Thoracic aorta (tissue), 2 donors: Measurements from ENCODE around the gene C1orf50. TPM values are rescaled to one million over a fixed set of nuclear protein-coding genes. Genes with fewer than 3 reads are reported as not detected.
A peak's percentile ranks its signal among the peaks of the same experiment; 100 is the strongest.

Experiments used
- ATAC-seq: fragments of 150-250 bp; one replicate; pipeline ENCODE4 v1.8.0; 2017; ENCODE audit warnings: low read depth; ENCODE audit not compliant: insufficient number of reproducible peaks, low FRiP score
- DNase-seq: peaks from one replicate; pipeline ENCODE4 v3.0.0-alpha.2; 2020; ENCODE audit warnings: low spot score
- H3K27ac ChIP-seq, 2 donors: fragments of 200-600 bp; sonication (generic); 1 replicate in 1 of 2; 2 replicates in 1 of 2; pipeline ENCODE4 v1.5.1; 2016; ENCODE audit warnings: mild to moderate bottlenecking in 2 of 2, moderate library complexity in 2 of 2
- H3K27me3 ChIP-seq: fragments of 200-600 bp; sonication (generic); replicated peaks from 2 replicates; pipeline ENCODE4 v1.6.0; 2016; ENCODE audit warnings: mild to moderate bottlenecking; ENCODE audit not compliant: insufficient read depth
- H3K36me3 ChIP-seq: fragments of 200-600 bp; sonication (generic); one replicate; pipeline ENCODE4 v1.5.1; 2016
- H3K4me1 ChIP-seq, 2 donors: fragments of 200-600 bp; sonication (generic); 1 replicate in 1 of 2; 2 replicates in 1 of 2; pipeline versions ENCODE4 v1.5.1 to v1.6.0; 2016; ENCODE audit warnings: low read depth in 2 of 2, mild to moderate bottlenecking in 1 of 2; ENCODE audit not compliant: control insufficient read depth in 1 of 2
- H3K4me3 ChIP-seq: fragments of 200-600 bp; sonication (generic); 2 replicates; pipeline ENCODE4 v1.5.1; 2016; ENCODE audit warnings: mild to moderate bottlenecking
- H3K9me3 ChIP-seq: fragments of 200-600 bp; sonication (generic); 2 replicates; pipeline ENCODE4 v1.5.1; 2016
- CTCF ChIP-seq: fragments of 200-600 bp; sonication (generic); IDR thresholded peaks from one replicate; pipeline ENCODE4 v1.5.1; 2019; ENCODE audit warnings: antibody characterized with exemption
- total RNA-seq, 2 donors: library from RNA; depleted of rRNA; stranded (reverse); fragments of >200 nt; gene quantifications; one replicate each; pipeline versions ENCODE4 v1.1.0 to v1.2.3, GENCODE V29; 2016

The C1orf50 gene
- total RNA-seq, 2 donors from 2014 or later = 4.1 to 4.3 TPM

DNA sequence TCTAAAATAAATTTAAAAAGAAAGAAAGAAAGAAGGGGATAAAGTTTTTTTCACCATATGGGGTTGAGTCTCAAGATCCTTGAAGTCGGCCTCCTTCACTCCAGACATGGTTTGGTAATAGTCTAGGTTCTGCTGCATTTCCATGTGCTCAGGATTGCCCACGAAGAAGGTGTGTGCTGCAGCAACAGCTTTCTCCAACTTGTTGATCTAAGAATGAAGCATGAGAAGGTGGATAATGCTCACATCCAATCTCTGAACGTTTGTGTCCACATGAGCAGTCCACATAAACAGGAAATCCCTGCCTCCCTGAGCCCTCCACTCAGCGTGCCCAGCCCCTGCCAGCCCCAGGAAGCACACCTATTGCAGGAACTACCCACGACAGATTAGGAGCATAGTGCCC lies 4.8 kb upstream of the C1orf50 start:
- no peak for TF ChIP-seq CTCF
- ATAC-seq = no peak
- no peak overlapping the region for H3K27ac ChIP-seq
- H3K36me3 ChIP-seq = peaks cover 16% of the 10 kb centered on the region
- no peaks in the 10 kb centered on the region for H3K9me3 ChIP-seq
- H3K4me3 ChIP-seq = no peak overlapping the region
- H3K27me3 ChIP-seq = no peaks in the 10 kb centered on the region
- DNase-seq = no peak
- peaks cover 4 to 22% of the 10 kb centered on the region in 2 donors for H3K4me1 ChIP-seq

DNA sequence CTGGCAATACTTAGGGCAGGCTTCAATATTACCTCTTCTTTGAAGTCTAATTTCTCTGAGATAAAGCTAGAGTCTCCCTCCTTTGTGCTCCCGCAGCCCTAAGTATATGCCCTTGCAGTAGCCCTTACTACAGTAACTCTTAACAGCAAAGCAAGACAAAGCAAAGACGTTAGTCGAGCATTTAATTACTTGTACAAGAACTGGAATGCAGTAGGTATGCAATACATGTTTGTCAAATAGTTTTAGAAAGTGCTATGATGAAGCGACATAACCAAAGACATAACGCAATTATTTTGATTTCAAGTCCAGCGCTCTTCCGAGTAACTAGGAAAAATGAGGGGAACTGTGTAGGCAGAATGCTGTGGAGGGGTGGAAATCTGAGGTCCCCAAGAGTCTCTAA lies 1.8 kb upstream of the C1orf50 start:
- no peak for ATAC-seq
- TF ChIP-seq CTCF = no peak
- no peaks in the 10 kb centered on the region for H3K27me3 ChIP-seq
- DNase-seq = no peak
- no peaks in the 10 kb centered on the region for H3K9me3 ChIP-seq
- peak overlapping the region in 1 of 2 donors; percentile 87 for H3K27ac ChIP-seq
- H3K4me1 ChIP-seq = peaks cover 12 to 36% of the 10 kb centered on the region in 2 donors
- peak overlapping the region; percentile 93 for H3K4me3 ChIP-seq
- no peaks in the 10 kb centered on the region for H3K36me3 ChIP-seq

GRCh38 chr1:42765832-42766740 lies 963 bp upstream of the C1orf50 start:
- DNase-seq = no peak
- no peak for ATAC-seq
- H3K4me1 ChIP-seq = peaks cover 12 to 42% of the 10 kb centered on the region in 2 donors

DNA sequence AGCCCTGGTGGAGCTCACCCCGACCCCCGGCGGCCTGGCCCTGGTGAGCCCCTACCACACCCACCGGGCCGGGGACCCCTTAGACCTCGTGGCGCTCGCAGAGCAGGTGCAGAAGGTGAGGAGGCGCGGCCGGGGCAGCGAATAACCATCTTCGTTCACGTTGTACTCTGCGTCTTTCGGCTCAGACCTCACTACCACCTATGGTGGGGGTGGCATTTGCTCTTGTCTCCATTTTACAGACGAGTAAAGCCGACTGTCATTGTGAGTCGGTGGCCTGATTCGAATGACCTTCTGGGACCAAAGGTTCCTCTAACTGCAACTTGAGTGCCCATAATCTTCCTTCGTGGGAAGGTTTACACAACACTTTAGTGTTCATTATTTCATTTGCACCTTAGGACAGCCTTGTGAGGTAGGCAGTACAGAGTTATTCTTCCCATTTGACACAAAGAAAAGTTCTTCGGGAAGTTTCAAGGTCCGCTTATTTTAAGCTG lies 506 bp downstream of the C1orf50 start:
- Histone ChIP-seq H3K9me3 (no peaks in the 10 kb centered on the region), H3K27me3 (no peaks in the 10 kb centered on the region), H3K4me1 (peaks cover 12 to 42% of the 10 kb centered on the region in 2 donors), H3K36me3 (no peaks in the 10 kb centered on the region), H3K4me3 (peak overlapping the region; percentile 93), H3K27ac (peak overlapping the region; percentile 82 to 87)
- ATAC-seq = no peak
- no peak for DNase-seq
- no peak for TF ChIP-seq CTCF

More at GRCh38 chr1:42765832-42766740, 963 bp upstream of the C1orf50 start:
- Histone ChIP-seq H3K9me3 (no peaks in the 10 kb centered on the region), H3K27ac (peak overlapping the region; percentile 81 to 87), H3K4me3 (peak overlapping the region; percentile 93), H3K36me3 (no peaks in the 10 kb centered on the region), H3K27me3 (no peaks in the 10 kb centered on the region)
- peak; percentile 52 for TF ChIP-seq CTCF

GRCh38 chr1:42768172-42768571 lies 1.1 kb downstream of the C1orf50 start:
- peaks cover 12 to 42% of the 10 kb centered on the region in 2 donors for H3K4me1 ChIP-seq
- H3K36me3 ChIP-seq = no peaks in the 10 kb centered on the region
- no peaks in the 10 kb centered on the region for H3K9me3 ChIP-seq
- DNase-seq (no peak), ATAC-seq (no peak)
- H3K27ac ChIP-seq = no peak overlapping the region
- no peak for TF ChIP-seq CTCF
- peak overlapping the region; percentile 93 for H3K4me3 ChIP-seq
- H3K27me3 ChIP-seq = no peaks in the 10 kb centered on the region
